A673 (cell line): Measurements from ENCODE around the gene FBXO42.

Experiments
- EZH2 ChIP-seq: fragments of 200-600 bp; sonication (generic); IDR thresholded peaks from 2 replicates; pipeline ENCODE4 v1.6.1; 2017; ENCODE audit warnings: borderline replicate concordance, low read depth, mild to moderate bottlenecking, mixed read lengths, antibody characterized with exemption, low read length; ENCODE audit not compliant: poor library complexity, severe bottlenecking
- TF ChIP-seq, protein P1 (sequence below): fragments of 300-800, 200-600 bp; sonication (generic); conservative IDR thresholded peaks from 2 replicates; pipeline ENCODE4 v1.5.1; 2017; ENCODE audit warnings: low read depth, mild to moderate bottlenecking, antibody characterized with exemption, low read length, moderate library complexity, mixed read lengths

DNA sequence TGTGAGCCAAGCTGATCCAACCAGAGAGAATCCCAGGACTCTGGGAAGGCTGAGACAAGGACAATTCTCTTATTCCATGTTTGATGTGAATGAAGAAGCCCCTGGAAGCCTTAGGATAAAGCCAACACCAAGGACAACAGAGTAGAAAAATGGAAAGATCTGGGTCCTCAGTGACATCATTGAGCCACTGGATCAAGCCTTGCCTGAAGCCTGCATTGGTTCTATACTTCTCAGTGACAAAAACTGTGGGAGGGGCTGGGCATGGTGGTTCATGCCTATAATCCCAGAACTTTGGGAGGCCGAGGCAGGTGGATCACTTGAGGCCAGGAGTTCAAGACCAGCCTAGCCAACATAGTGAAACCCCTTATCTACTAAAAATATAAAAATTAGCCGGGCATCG is 155.4 kb downstream of the FBXO42 start:
- TF ChIP-seq, protein P1, sequence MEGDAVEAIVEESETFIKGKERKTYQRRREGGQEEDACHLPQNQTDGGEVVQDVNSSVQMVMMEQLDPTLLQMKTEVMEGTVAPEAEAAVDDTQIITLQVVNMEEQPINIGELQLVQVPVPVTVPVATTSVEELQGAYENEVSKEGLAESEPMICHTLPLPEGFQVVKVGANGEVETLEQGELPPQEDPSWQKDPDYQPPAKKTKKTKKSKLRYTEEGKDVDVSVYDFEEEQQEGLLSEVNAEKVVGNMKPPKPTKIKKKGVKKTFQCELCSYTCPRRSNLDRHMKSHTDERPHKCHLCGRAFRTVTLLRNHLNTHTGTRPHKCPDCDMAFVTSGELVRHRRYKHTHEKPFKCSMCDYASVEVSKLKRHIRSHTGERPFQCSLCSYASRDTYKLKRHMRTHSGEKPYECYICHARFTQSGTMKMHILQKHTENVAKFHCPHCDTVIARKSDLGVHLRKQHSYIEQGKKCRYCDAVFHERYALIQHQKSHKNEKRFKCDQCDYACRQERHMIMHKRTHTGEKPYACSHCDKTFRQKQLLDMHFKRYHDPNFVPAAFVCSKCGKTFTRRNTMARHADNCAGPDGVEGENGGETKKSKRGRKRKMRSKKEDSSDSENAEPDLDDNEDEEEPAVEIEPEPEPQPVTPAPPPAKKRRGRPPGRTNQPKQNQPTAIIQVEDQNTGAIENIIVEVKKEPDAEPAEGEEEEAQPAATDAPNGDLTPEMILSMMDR, result no peak
- TF ChIP-seq EZH2, result no peak
